Peyer's patch (tissue), 4 donors: ENCODE data around the gene WDR44.

ENCODE experiments used
- POLR2A ChIP-seq, 2 donors: fragments of 450-650 bp; IDR thresholded peaks; one replicate each; pipeline ENCODE4 v1.5.1; 2017; ENCODE audit warnings: antibody characterized with exemption in 2 of 2, mild to moderate bottlenecking in 2 of 2, moderate library complexity in 2 of 2
- TF ChIP-seq, protein P1 (sequence below), 6 experiments: fragments of 450-650 bp in 4 of 6; fragments of 200-600 bp in 2 of 6; sonication (generic) in 1 of 6; IDR thresholded peaks; one replicate each; pipeline ENCODE4 v1.5.1; 2017 to 2019; ENCODE audit warnings: antibody characterized with exemption in 6 of 6, mild to moderate bottlenecking in 3 of 6, moderate library complexity in 1 of 6

DNA sequence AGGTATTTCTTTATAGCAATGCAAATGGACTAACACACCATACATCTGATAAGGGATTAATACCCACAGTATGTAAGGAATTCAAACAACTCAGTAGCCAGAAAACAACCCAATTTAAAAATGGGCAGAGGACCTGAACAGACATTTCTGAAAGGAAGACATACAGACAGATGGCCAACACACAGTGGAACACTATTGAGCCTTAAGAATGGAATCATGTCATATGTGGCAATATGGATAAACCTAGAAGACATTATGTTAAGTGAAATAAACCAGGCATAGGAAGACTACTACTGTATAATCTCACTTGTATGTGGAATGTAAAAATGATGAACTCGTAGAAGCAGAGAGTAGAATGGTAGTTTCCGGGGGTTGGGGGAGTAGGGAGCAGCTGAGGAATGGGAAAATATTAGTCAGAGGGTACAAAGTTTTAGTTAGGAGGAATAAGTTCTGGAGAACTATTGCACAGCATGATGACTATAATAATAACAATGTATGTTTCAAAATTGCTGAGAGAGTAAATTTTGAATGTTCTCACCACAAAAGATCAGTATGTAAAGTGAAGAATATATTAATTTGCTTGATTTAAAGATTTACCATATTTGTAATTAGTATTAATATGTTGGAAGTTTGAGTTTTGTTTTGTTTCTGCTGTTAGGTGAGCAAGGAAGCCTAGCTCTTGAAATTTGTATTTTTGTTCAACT, 25.2 kb downstream of the WDR44 start:
- TF ChIP-seq, protein P1, sequence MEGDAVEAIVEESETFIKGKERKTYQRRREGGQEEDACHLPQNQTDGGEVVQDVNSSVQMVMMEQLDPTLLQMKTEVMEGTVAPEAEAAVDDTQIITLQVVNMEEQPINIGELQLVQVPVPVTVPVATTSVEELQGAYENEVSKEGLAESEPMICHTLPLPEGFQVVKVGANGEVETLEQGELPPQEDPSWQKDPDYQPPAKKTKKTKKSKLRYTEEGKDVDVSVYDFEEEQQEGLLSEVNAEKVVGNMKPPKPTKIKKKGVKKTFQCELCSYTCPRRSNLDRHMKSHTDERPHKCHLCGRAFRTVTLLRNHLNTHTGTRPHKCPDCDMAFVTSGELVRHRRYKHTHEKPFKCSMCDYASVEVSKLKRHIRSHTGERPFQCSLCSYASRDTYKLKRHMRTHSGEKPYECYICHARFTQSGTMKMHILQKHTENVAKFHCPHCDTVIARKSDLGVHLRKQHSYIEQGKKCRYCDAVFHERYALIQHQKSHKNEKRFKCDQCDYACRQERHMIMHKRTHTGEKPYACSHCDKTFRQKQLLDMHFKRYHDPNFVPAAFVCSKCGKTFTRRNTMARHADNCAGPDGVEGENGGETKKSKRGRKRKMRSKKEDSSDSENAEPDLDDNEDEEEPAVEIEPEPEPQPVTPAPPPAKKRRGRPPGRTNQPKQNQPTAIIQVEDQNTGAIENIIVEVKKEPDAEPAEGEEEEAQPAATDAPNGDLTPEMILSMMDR (IDR thresholded peaks at IDR 0.05), result no peak
- no peak for TF ChIP-seq POLR2A (IDR thresholded peaks at IDR 0.05)
